GM12801 (cell line): Measurements from ENCODE around the gene CREB5.

ENCODE experiments used
- TF ChIP-seq, protein P1 (sequence below): IDR thresholded peaks from one replicate; pipeline ENCODE4 v1.5.1; 2011; ENCODE audit warnings: control low read depth; ENCODE audit not compliant: insufficient read length; ENCODE audit errors: extremely low read depth

CREB5 gene

DNA sequence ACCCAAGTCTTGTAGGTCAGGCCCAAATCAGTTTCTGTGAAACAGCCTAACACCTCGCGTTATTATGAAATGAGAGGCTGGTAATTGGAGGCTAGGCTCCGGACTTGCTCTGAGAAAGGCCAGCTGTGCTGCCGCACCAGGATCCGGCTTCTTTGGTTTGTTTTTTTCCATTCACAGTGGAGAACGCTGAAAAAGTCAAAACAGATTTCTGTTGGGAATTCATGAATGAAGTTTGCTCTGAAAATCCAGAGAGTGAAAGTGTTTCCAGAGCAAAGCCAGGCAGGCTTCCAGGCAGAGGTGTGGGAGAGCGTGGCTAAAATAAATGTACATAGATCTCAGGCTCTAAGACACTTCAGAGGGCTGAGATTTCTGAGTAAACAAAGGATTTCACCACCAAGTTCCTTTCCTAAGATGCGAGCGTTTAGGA lies 305.8 kb downstream of the CREB5 start:
- TF ChIP-seq, protein P1, sequence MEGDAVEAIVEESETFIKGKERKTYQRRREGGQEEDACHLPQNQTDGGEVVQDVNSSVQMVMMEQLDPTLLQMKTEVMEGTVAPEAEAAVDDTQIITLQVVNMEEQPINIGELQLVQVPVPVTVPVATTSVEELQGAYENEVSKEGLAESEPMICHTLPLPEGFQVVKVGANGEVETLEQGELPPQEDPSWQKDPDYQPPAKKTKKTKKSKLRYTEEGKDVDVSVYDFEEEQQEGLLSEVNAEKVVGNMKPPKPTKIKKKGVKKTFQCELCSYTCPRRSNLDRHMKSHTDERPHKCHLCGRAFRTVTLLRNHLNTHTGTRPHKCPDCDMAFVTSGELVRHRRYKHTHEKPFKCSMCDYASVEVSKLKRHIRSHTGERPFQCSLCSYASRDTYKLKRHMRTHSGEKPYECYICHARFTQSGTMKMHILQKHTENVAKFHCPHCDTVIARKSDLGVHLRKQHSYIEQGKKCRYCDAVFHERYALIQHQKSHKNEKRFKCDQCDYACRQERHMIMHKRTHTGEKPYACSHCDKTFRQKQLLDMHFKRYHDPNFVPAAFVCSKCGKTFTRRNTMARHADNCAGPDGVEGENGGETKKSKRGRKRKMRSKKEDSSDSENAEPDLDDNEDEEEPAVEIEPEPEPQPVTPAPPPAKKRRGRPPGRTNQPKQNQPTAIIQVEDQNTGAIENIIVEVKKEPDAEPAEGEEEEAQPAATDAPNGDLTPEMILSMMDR, result no peak

- TF ChIP-seq, protein P1, result no peak
Observed at GRCh38 chr7:28718545-28718944, 306.2 kb downstream of the CREB5 start.

- TF ChIP-seq, protein P1, result no peak
Observed at GRCh38 chr7:28722684-28723083, 310.4 kb downstream of the CREB5 start.

DNA sequence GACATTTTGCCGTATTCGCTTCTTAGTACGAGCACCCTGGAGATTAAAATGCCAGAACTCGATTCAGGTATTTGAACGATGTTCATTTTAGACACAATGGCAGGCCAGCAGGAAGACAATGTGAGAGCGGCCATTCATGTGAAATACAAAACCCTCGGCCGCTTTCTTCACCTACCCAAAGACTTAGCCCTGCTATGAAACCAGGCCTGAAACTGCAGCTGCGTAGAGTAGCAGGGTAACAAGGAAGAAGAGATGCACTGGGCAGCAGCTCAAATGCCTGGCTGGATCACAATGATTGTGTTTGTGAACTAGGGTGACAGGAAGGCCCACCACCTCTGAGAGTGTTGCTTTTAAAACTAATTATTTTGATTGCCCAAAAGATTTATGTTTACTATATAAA lies 311.0 kb downstream of the CREB5 start:
- TF ChIP-seq, protein P1, result no peak

DNA sequence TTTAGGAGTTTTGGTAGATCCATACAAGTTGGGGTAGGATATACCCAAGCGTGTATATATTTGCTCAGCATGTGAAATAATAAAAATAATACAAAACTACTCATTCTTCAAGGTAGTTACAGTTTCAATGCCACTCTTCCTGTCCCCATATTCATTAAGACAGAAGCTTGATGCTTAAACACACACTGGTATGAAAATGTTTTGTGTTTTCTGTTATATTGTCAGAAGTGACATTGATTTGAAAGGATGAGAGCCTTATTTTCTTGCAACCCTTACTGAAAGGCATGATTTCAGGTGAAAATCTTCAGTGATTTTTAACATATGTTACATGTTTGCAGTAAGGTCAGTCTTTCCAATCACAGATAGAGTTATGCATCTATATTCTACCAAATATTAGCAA lies 312.2 kb downstream of the CREB5 start:
- TF ChIP-seq, protein P1, result no peak

DNA sequence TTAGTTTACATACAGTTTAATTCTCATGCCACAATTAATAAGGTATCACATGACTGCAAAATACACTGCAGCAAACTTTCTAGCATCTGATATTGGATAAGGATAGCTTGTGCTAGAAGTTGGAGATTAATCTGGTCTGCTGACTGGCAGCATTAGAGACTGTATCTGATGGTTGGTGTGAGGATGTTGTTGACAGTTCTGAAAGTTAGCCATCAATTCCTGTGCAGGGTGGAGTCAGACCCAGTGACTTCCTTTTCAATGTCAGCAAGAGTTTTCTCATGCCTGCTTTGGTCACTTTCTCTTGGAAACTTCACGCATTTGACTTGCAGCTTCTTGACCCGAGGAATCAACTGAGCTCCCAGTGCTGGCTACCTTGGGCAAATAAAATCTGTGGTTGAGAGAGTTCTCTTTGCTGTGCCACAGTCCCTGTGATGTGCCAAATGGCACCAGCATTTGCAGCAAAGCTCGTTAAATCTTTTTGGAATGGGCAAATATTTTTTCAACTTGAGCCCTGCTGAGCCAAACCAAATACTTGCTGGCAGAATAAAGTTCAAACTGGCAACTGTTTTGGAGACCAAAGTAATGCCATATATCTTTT lies 312.8 kb downstream of the CREB5 start:
- TF ChIP-seq, protein P1, result no peak

DNA sequence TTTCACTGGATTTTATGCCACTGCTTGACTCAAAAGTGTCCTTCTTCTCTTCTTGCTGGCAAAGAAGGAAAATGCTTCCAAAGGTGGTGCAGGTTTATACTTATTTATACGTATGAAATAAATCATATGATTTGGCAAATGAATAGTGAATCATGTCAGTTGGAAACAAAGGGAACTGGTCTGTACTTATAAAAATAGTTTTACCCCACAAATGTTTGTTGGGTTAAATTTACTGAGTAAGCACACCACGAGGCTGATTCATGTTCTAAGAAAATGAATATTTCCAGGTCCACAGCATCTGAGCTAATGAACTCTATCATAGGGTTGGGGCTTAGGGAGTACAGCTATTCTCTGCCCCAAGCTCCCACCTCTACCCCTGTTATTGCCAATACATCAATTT lies 313.6 kb downstream of the CREB5 start:
- TF ChIP-seq, protein P1, result no peak
